Type B pancreatic cell (in vitro differentiated cells): ENCODE results near the gene DOK3. TPM values are rescaled to one million over a fixed set of nuclear protein-coding genes. Genes with fewer than 3 reads are reported as not detected.

Experiments used
- DNase-seq: peaks from one replicate; pipeline ENCODE4 v3.0.0; 2021; ENCODE audit warnings: mixed read lengths; ENCODE audit not compliant: unreplicated experiment; ENCODE audit errors: extremely low spot score
- H3K27ac Mint-ChIP-seq: 2 replicates; pipeline ENCODE4 v1.8.0; 2021; ENCODE audit warnings: mild to moderate bottlenecking, mixed read lengths
- H3K27me3 Mint-ChIP-seq: 2 replicates; pipeline ENCODE4 v1.8.0; 2021; ENCODE audit warnings: mixed read lengths
- H3K36me3 Mint-ChIP-seq: 2 replicates; pipeline ENCODE4 v1.8.0; 2021; ENCODE audit warnings: mixed read lengths
- H3K4me1 Mint-ChIP-seq: one replicate; pipeline ENCODE4 v1.8.0; 2021; ENCODE audit warnings: mixed read lengths; ENCODE audit not compliant: unreplicated experiment
- H3K4me3 Mint-ChIP-seq: 2 replicates; pipeline ENCODE4 v1.8.0; 2021; ENCODE audit warnings: mild to moderate bottlenecking, mixed read lengths
- H3K9me3 Mint-ChIP-seq: 2 replicates; pipeline ENCODE4 v1.8.0; 2021; ENCODE audit warnings: mixed read lengths
- CTCF ChIP-seq: fragments of 200-600 bp; sonication (generic); conservative IDR thresholded peaks from 2 replicates; pipeline ENCODE4 v1.5.0; 2021; ENCODE audit warnings: antibody characterized with exemption, mild to moderate bottlenecking
- total RNA-seq: library from RNA; stranded (reverse); gene quantifications from 2 replicates; pipeline ENCODE4 v1.2.1, GENCODE V29; 2021; ENCODE audit warnings: low replicate concordance

Gene DOK3
- total RNA-seq, 1 donor from 2014 or later: 6.9 TPM

- Mint-ChIP-seq H3K36me3 (peaks cover 31% of the 10 kb centered on the region), H3K27me3 (no peaks in the 10 kb centered on the region), H3K27ac (peak overlapping the region; percentile 90), H3K9me3 (no peaks in the 10 kb centered on the region), H3K4me3 (peak overlapping the region; percentile 78), H3K4me1 (peaks cover 23% of the 10 kb centered on the region)
- no peak for DNase-seq
- no peak for TF ChIP-seq CTCF
These were observed 39.7 kb downstream of the DOK3 start for GRCh38 chr5:177469750-177470525.

- Mint-ChIP-seq H3K36me3 (peaks cover 31% of the 10 kb centered on the region), H3K9me3 (no peaks in the 10 kb centered on the region), H3K27me3 (no peaks in the 10 kb centered on the region), H3K4me1 (peaks cover 18% of the 10 kb centered on the region), H3K4me3 (peak overlapping the region; percentile 74), H3K27ac (peak overlapping the region; percentile 90)
- no peak for DNase-seq
- TF ChIP-seq CTCF: no peak
These were observed 40.7 kb downstream of the DOK3 start for GRCh38 chr5:177468685-177469628.

GRCh38 chr5:177468329-177468684, 41.3 kb downstream of the DOK3 start:
- Mint-ChIP-seq H3K9me3 (no peaks in the 10 kb centered on the region), H3K27ac (peak overlapping the region; percentile 90), H3K4me3 (peak overlapping the region; percentile 74), H3K4me1 (peaks cover 16% of the 10 kb centered on the region), H3K36me3 (peaks cover 36% of the 10 kb centered on the region), H3K27me3 (no peaks in the 10 kb centered on the region)
- DNase-seq: no peak
- no peak for TF ChIP-seq CTCF

- H3K36me3 Mint-ChIP-seq: peaks cover 37% of the 10 kb centered on the region
- no peak overlapping the region for H3K4me3 Mint-ChIP-seq
- H3K27me3 Mint-ChIP-seq: no peaks in the 10 kb centered on the region
- TF ChIP-seq CTCF: no peak
- H3K9me3 Mint-ChIP-seq: no peaks in the 10 kb centered on the region
- DNase-seq: no peak
- peaks cover 16% of the 10 kb centered on the region for H3K4me1 Mint-ChIP-seq
- no peak overlapping the region for H3K27ac Mint-ChIP-seq
These were observed 42.2 kb downstream of the DOK3 start for GRCh38 chr5:177467436-177467835.

GRCh38 chr5:177466861-177467260, 42.8 kb downstream of the DOK3 start:
- peaks cover 37% of the 10 kb centered on the region for H3K36me3 Mint-ChIP-seq
- DNase-seq: no peak
- H3K27ac Mint-ChIP-seq: no peak overlapping the region
- H3K4me1 Mint-ChIP-seq: peaks cover 16% of the 10 kb centered on the region
- H3K27me3 Mint-ChIP-seq: no peaks in the 10 kb centered on the region
- H3K9me3 Mint-ChIP-seq: no peaks in the 10 kb centered on the region
- TF ChIP-seq CTCF: no peak
- H3K4me3 Mint-ChIP-seq: no peak overlapping the region
